Erythroblast (primary cell): ENCODE data around the gene FADD.
"Not testable (repeated sequence)": the region's sequence is repeated elsewhere in the genome, so short reads cannot be mapped to it uniquely, and the experiment has no call there.

Source experiments
- GATA1 ChIP-seq: IDR thresholded peaks from 2 replicates; pipeline ENCODE4 v1.6.1; 2011; ENCODE audit warnings: low read depth, mild to moderate bottlenecking, control low read depth, low read length, moderate library complexity
- POLR2A ChIP-seq: IDR thresholded peaks from 2 replicates; pipeline ENCODE4 v1.6.1; 2011; ENCODE audit warnings: mild to moderate bottlenecking, low read length

DNA sequence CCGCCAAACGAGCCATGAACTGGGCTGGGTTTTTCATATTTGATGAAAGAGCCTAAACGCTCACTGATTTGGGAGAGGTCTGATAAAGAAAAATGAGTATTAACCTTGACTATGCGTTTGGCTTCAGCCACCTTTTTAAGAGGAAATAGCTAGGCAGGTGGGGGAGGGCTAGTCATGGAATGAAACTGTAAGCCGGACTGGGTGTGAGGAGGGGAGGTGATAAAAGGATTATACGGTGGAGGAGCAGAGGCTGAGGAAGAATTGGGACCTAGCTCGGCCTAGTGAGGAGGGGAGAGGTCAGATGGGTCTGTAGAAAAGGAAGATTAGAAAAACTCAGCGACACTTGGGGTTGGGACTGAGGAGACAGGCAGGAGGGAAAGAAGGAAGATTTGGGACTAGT, 15.0 kb downstream of the FADD start:
- TF ChIP-seq POLR2A, GATA1: not testable (repeated sequence)
